K562 (cell line): ENCODE measurements around the gene N4BP2. TPM values are rescaled to one million over a fixed set of nuclear protein-coding genes. Genes with fewer than 3 reads are reported as not detected.

Source experiments
- CREM ChIP-seq: IDR thresholded peaks from 2 replicates; pipeline ENCODE4 v1.6.1; 2014; ENCODE audit warnings: antibody characterized with exemption, low read depth
- DDX20 ChIP-seq: fragments of 450-650 bp; IDR thresholded peaks from 2 replicates; pipeline ENCODE4 v1.6.1; 2016; ENCODE audit warnings: missing genetic modification characterization, low read depth, mild to moderate bottlenecking, missing compliant biosample characterization, moderate library complexity
- DMBX1 ChIP-seq: fragments of 250-450 bp; sonication (Bioruptor Pico); IDR thresholded peaks from 2 replicates; pipeline ENCODE4 v1.8.0; 2022; ENCODE audit warnings: inconsistent platforms, mild to moderate bottlenecking, moderate library complexity, borderline replicate concordance
- E2F6 ChIP-seq, 2 experiments: IDR thresholded peaks; 2 replicates each; pipeline ENCODE4 v1.6.1; 2011; ENCODE audit warnings: borderline replicate concordance in 1 of 2, control low read depth in 1 of 2, low read depth in 1 of 2, low read length in 1 of 2, mild to moderate bottlenecking in 1 of 2, mixed read lengths in 1 of 2, moderate library complexity in 1 of 2; ENCODE audit not compliant: insufficient read depth in 1 of 2, insufficient read length in 1 of 2, poor library complexity in 1 of 2, severe bottlenecking in 1 of 2; ENCODE audit errors: extremely low read depth in 1 of 2
- EZH2 ChIP-seq: IDR thresholded peaks from 2 replicates; pipeline ENCODE4 v1.6.1; 2012; ENCODE audit warnings: low read depth, mild to moderate bottlenecking, inconsistent platforms, low read length, borderline replicate concordance
- FOXO4 ChIP-seq: fragments of 450-650 bp; formaldehyde crosslinking; IDR thresholded peaks from 2 replicates; pipeline ENCODE4 v1.4.0; 2020; ENCODE audit warnings: mild to moderate bottlenecking, moderate library complexity
- GTF2A2 ChIP-seq: IDR thresholded peaks from 2 replicates; pipeline ENCODE4 v1.6.1; 2016; ENCODE audit warnings: mild to moderate bottlenecking, missing genetic modification characterization, missing compliant biosample characterization
- HSF4 ChIP-seq: fragments of 250-450 bp; sonication (Bioruptor Pico); IDR thresholded peaks from 2 replicates; pipeline ENCODE4 v2.1.2; 2022; ENCODE audit warnings: mild to moderate bottlenecking, moderate library complexity, borderline replicate concordance
- LEF1 ChIP-seq: fragments of 450-650 bp; IDR thresholded peaks from 2 replicates; pipeline ENCODE4 v1.6.1; 2016; ENCODE audit warnings: mild to moderate bottlenecking
- MNT ChIP-seq, 2 experiments: fragments of 450-650 bp; conservative IDR thresholded peaks; 2 replicates each; pipeline ENCODE4 v1.6.1; 2017; ENCODE audit warnings: mild to moderate bottlenecking in 2 of 2, moderate library complexity in 2 of 2
- NCOA6 ChIP-seq: fragments of 450-650 bp; IDR thresholded peaks from 2 replicates; pipeline ENCODE4 v1.6.1; 2017; ENCODE audit warnings: mild to moderate bottlenecking
- NFE2L1 ChIP-seq: fragments of 450-650 bp; IDR thresholded peaks from 2 replicates; pipeline ENCODE4 v1.6.1; 2016; ENCODE audit warnings: missing genetic modification characterization, low read depth, mild to moderate bottlenecking, missing compliant biosample characterization, moderate library complexity, borderline replicate concordance
- NR2C2 ChIP-seq, 2 experiments: fragments of 200-800 bp in 1 of 2; sonication (Bioruptor generic) in 1 of 2; sonication (generic) in 1 of 2; formaldehyde crosslinking in 1 of 2; IDR thresholded peaks; 2 replicates each; pipeline versions ENCODE4 v1.6.1 to v1.8.0; 2016 to 2022; ENCODE audit warnings: mild to moderate bottlenecking in 1 of 2, missing compliant biosample characterization in 1 of 2, missing genetic modification characterization in 1 of 2, missing genetic modification reagents in 1 of 2
- NR4A1 ChIP-seq, 2 experiments: fragments of 250-450 bp in 1 of 2; fragments of 450-650 bp in 1 of 2; sonication (Bioruptor Pico) in 1 of 2; IDR thresholded peaks; 2 replicates each; pipeline versions ENCODE4 v1.4.0 to v1.6.1; 2016 to 2020; ENCODE audit warnings: mild to moderate bottlenecking in 2 of 2, missing compliant biosample characterization in 1 of 2, missing genetic modification characterization in 1 of 2, moderate library complexity in 1 of 2
- SPI1 ChIP-seq: IDR thresholded peaks from 2 replicates; pipeline ENCODE4 v1.6.1; 2011; ENCODE audit warnings: low read depth, low read length, control low read depth, borderline replicate concordance
- SREBF2 ChIP-seq: sonication (generic); formaldehyde crosslinking; IDR thresholded peaks from 2 replicates; pipeline ENCODE4 v1.4.0; 2020; ENCODE audit warnings: mild to moderate bottlenecking, missing genetic modification reagents
- STAT5A ChIP-seq: IDR thresholded peaks from 2 replicates; pipeline ENCODE4 v1.6.1; 2012; ENCODE audit warnings: low read length, inconsistent platforms, borderline replicate concordance
- ZFP1 ChIP-seq: fragments of 450-650 bp; formaldehyde crosslinking; IDR thresholded peaks from 2 replicates; pipeline ENCODE4 v1.4.0; 2020; ENCODE audit warnings: mild to moderate bottlenecking, mixed read lengths
- ZNF561 ChIP-seq: fragments of 450-650 bp; formaldehyde crosslinking; conservative IDR thresholded peaks from 2 replicates; pipeline ENCODE4 v1.4.0; 2020; ENCODE audit warnings: mild to moderate bottlenecking, moderate library complexity
- ZNF79 ChIP-seq: fragments of 250-450 bp; sonication (Bioruptor Pico); IDR thresholded peaks from 2 replicates; pipeline ENCODE4 v1.4.0; 2020; ENCODE audit warnings: low read depth, mild to moderate bottlenecking, moderate library complexity
- polyA plus RNA-seq, 8 experiments: library from polyadenylated mRNA; depleted of rRNA in 4 of 8; stranded (reverse) in 5 of 8; unstranded in 3 of 8; fragments of >200 nt; fragmentation: Nextera tagmentation in 2 of 8; fragmentation: Illumina TruSeq in 1 of 8; extraction: Ambion mirVana in 2 of 8; extraction: Trizol in 1 of 8; gene quantifications; 2 replicates each; pipeline versions ENCODE4 v1.2.1 to v1.2.3, GENCODE V29; 2011 to 2014; ENCODE audit warnings: inconsistent platforms in 1 of 8, missing spikeins in 1 of 8
- total RNA-seq, 7 experiments: library from RNA; depleted of rRNA in 6 of 7; stranded (reverse); fragments of >200 nt in 6 of 7; fragmentation: Illumina TruSeq in 2 of 7; extraction: Trizol in 2 of 7; gene quantifications; 2 replicates each; pipeline versions ENCODE4 v1.2.1 to v1.2.3, GENCODE V29; 2011 to 2021; ENCODE audit warnings: low replicate concordance in 1 of 7
- TF ChIP-seq, protein P1 (sequence below), 2 experiments: fragments of 200-800 bp in 1 of 2; sonication (Bioruptor generic) in 1 of 2; sonication (generic) in 1 of 2; formaldehyde crosslinking in 1 of 2; IDR thresholded peaks in 1 of 2; conservative IDR thresholded peaks in 1 of 2; 2 replicates each; pipeline versions ENCODE4 v1.5.0 to v1.6.1; 2016 to 2020; ENCODE audit warnings: missing compliant biosample characterization in 1 of 2, missing genetic modification characterization in 1 of 2, missing genetic modification reagents in 1 of 2

The N4BP2 gene
- total and polyA plus RNA-seq, 9 of the 15 experiments (the other 6 are each of a cell fraction or from before 2014, with no cell fraction given), result 2.7 to 12.6 (median 7.6) TPM

GRCh38 chr4:40194602-40195161 is 138.0 kb downstream of the N4BP2 start (continued):
- TF ChIP-seq E2F6 (IDR thresholded peaks at IDR 0.05; ENCODE audit: borderline replicate concordance in 1 of 2, extremely low read depth in 1 of 2, insufficient read depth in 1 of 2, insufficient read length in 1 of 2, low read depth in 1 of 2, low read length in 1 of 2, poor library complexity in 1 of 2, severe bottlenecking in 1 of 2), result peak; percentile 34 to 40
- 0 out of 2 replicates have a peak, but pooled peaks have one; percentile 4 for TF ChIP-seq CREM
- TF ChIP-seq DMBX1 (CRISPR knock-in tag), result peak; percentile 49; the same call in 1 of the 2 replicates
- no peak for TF ChIP-seq ZNF79
- TF ChIP-seq SREBF2, result no peak
- no peak for TF ChIP-seq GTF2A2 (tag)
- TF ChIP-seq EZH2, result no peak
- no peak for TF ChIP-seq NR2C2 (CRISPR knock-in tag; IDR thresholded peaks at IDR 0.05)
- 0 out of 2 replicates have a peak, but pooled peaks have one; percentile 18 for TF ChIP-seq NR2C2 (tag; IDR thresholded peaks at IDR 0.05)
- no peak for TF ChIP-seq ZNF561 (CRISPR knock-in tag)
- TF ChIP-seq LEF1, result peak; percentile 47; the same call in 1 of the 2 replicates
- no peak for TF ChIP-seq NFE2L1 (tag)
- TF ChIP-seq MNT (conservative IDR thresholded peaks at IDR 0.05), result peak; percentile 62 to 63; a peak in 3 of 4 replicates
- TF ChIP-seq STAT5A, result no peak
- no peak for TF ChIP-seq NR4A1 (CRISPR knock-in tag; IDR thresholded peaks at IDR 0.05)
- TF ChIP-seq NR4A1 (tag; IDR thresholded peaks at IDR 0.05), result no peak; the same call in 1 of the 2 replicates
- TF ChIP-seq SPI1, result no peak
- TF ChIP-seq ZFP1 (CRISPR knock-in tag), result no peak
- TF ChIP-seq DDX20 (tag), result 0 out of 2 replicates have a peak, but pooled peaks have one; percentile 7
- TF ChIP-seq HSF4 (CRISPR knock-in tag), result no peak
- no peak for TF ChIP-seq FOXO4 (CRISPR knock-in tag)
- no peak for TF ChIP-seq NCOA6
- TF ChIP-seq, protein P1, sequence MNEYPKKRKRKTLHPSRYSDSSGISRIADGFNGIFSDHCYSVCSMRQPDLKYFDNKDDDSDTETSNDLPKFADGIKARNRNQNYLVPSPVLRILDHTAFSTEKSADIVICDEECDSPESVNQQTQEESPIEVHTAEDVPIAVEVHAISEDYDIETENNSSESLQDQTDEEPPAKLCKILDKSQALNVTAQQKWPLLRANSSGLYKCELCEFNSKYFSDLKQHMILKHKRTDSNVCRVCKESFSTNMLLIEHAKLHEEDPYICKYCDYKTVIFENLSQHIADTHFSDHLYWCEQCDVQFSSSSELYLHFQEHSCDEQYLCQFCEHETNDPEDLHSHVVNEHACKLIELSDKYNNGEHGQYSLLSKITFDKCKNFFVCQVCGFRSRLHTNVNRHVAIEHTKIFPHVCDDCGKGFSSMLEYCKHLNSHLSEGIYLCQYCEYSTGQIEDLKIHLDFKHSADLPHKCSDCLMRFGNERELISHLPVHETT (CRISPR knock-in tag; conservative IDR thresholded peaks at IDR 0.05 in 1 of 2, IDR thresholded peaks at IDR 0.05 in 1 of 2), result peak in 1 of 2 experiments; percentile 33; a peak in 1 of 4 replicates
